GM21367 (cell line): Measurements from ENCODE around the gene FNDC3A.
"Not testable (repeated sequence)": the region's sequence is repeated elsewhere in the genome, so short reads cannot be mapped to it uniquely, and the experiment has no call there.

Experiments
- ATAC-seq: cut with Tn5 transposase; IDR thresholded peaks from one replicate; pipeline ENCODE4 v1.9.1; 2021; ENCODE audit not compliant: unreplicated experiment

Gene FNDC3A

DNA sequence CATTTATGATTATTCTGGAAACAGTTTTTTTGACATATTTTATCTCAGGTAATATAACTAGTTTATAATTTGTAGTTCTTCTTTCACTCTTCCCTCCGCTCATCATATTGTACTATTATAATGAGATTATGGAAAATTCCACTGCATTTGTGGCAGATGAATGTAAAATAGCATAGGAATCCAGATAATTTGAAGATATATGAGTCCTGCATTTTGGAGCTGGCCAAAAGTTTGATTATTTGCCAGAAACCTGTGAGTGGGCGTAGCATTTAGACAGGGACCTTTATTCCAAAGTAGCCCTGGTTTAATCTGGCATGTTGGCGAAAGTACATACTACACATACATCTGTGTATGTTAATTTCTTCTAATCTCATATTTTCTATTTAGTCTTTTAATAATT lies 65.2 kb downstream of the FNDC3A start:
- no peak for ATAC-seq

DNA sequence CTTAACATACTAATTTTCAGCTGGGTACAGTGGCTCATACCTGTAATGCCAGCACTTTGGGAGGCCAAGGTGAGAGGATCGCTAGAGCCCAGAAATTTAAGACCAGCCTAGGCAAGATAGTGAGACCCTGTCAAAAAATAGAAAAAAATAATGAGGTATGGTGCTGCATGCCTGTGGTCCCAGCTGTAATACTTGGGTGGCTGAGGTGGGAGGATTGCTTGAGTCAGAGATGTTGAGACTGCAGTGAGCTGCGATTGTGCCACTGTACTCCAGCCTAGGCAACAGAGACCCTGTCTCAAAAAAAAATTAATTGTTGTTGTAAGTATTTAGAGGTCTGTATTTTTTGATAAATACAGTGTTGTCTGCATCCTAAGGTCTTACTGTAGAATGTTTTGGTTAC lies 66.8 kb downstream of the FNDC3A start:
- ATAC-seq, result no peak

DNA sequence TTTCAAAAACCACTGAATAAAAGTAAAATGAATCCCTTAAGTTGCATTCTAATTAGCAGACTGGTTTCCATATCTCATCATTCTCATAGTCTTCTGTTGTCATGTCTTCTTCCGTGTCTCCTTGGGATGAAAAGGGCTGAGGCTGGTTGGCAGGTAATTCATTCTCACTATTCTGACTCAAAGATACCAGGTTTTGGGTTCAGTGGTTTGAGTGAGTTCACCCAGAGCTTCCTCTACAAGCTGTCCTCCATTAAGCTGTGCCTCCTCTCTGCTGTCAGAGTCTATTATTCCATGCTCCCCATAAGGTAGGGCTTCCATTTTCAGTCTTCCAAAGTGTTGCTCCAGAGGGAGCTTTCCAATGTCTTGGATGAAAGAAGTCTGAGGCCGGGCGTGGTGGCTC lies 68.3 kb downstream of the FNDC3A start:
- ATAC-seq, result no peak

DNA sequence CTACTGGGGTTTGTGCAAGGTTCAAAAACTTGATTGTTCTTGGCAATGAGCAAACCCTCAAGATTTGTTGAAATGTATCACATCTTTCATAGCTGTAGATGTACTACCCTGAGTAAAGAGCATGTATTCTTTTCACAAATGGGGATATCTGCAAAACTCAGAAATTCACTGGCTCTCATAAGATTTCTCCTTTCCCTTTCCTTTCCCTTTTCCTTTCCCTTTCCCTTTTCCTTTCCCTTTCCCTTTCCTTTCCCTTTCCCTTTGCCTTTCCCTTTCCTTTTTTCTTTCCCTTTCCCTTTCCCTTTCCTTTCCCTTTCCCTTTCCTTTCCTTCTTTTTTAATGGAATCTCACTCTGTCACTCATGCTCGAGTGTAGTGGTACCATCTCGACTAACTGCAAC lies 69.1 kb downstream of the FNDC3A start:
- no peak for ATAC-seq

DNA sequence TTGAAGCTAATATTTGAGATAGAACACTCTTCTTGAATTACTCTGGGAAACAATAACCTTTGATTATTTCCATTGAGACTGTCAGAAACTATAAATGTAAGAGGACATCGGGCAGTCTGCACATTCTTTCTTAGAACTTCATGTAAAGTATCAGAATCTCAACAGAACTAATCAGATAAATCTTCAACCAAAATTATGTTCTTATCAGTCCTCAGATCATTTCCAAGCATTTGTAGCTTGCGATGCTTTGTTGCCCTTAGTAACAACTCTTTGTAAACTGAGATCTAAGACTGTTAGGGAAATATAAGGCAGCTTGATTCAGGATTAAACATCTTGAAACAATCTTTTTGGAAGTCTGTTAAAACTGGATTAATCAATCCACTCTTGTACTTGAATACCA lies 70.3 kb downstream of the FNDC3A start:
- ATAC-seq, result no peak

DNA sequence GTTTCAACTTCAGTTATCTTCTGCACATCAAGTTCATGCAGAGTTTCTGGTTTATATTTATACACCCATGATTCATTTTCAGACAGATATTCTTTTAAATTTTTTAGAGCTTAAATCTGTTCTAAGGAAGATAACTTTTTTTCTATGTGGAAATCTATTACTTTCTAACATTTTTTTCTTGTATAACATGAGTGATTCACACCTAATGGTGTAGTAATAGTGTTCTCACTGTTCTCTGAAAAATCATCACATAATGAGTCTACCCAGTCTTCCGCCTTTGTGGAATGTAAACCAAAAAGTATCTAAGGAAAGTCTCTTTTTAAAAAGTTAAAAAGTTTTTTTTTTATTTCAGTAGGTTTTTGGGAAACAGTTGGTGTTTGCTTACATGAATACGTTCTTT lies 70.8 kb downstream of the FNDC3A start:
- ATAC-seq, result no peak

DNA sequence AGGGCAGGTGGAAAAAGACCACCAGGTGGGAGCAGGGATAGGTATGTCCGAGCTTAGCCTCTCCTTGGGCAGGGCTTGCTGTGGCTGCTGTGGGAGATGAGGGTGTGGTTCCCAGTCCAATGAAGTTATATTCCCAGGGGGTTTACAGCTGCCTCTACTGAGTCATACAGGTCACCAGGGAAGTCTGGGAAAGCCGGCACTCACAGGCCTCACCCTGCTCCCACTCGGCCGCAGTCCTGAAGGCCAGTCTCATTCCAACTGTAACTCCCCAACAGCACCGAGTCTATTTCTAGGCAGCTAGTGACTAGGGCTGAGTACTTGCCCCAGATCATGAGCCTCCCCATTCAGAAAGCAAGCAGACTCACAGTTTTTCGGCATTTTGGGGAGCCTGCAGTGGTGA lies 77.1 kb downstream of the FNDC3A start:
- ATAC-seq, result no peak

DNA sequence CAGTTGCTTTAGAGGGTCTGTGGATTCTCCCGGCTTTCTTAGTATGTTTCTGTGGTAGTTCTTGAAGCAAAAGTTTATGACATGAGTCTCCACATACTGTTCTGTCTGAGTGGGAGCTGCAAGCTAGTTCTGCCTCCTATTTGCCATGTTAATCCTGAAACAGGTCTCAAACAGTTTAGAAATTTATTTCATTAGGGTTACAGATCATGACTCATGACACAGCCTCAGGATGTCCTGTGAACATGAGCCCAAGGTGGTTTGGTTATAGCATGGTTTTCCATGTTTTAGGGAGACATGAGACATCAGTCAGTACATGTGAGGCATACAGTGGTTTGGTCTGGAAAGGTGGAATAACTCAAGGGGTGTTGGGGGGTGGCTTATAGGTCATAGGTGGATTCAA lies 77.5 kb downstream of the FNDC3A start:
- no peak for ATAC-seq

DNA sequence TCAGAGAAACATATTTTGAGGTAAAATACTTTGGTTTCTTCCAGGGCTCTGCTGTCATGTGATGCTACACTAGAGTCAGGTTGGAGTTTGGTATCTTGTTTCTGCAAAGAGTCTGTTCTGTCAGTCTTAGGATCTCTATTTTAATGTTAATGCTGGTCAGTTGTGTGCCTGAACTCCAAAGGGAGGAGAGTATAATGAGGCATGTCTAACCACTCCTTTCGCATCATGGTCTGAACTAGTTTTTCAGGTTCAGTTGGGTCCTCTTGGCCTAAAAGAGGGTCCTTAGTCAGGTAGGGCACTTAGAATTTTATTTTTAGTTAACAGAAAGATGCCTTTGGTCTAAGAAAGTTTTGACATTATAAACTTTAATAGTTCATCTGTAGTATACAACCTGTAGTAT lies 78.2 kb downstream of the FNDC3A start:
- ATAC-seq, result no peak

DNA sequence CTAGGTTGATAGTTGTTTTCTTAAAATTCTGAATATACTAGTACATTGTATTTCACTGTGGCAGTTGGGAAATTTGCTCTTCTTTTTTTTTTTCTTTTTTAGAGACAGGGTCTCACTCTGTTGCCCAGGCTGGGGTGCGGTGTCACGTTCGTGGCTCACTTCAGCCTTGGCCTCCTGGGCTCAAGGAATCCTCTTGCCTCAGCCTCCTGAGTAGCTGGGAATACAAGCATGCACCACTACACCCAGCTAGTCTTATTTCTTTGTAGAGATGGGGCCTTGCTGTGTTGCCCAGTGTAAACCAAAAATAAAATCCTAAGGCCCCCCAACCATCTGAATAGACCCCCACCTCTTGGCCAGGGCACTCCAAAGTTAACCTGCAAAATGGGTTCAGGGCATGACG lies 79.3 kb downstream of the FNDC3A start:
- no peak for ATAC-seq

DNA sequence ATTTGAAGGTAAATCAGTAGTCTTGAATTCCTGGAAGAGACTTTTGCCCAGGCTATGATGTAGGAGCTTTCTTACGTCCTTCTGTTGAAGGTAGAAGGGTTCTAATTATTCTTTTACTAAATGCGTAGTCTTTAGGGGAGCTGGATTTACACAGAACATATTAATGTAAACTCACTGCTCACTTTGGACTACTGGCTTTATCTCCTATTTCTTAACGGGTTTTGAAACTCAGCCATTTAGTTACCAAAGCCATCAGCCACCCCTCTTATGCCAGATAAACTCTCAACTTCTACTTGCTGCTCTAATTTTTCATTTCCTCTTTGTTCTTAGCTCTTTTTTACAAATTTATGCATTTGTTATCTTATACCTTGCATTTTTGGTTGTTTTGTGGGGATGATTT lies 81.5 kb downstream of the FNDC3A start:
- no peak for ATAC-seq

DNA sequence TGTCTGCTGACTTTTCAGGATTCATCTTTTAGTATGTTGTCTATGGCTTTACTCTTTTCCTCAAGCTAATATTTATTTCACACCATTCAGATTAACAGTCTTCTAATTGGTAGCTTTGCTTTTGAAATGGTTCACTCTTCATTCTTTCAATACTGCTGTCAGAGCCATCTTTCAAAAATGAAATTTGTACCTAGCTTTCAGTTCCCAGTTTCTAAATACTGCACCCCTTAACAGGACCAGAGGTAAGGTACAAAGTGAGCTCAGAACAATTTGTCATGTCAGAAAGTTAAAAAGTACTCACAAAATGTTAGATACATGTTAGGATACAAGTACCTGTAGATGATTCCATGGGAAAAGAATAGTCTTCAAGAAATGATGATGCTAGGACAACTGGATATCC lies 83.0 kb downstream of the FNDC3A start:
- no peak for ATAC-seq

DNA sequence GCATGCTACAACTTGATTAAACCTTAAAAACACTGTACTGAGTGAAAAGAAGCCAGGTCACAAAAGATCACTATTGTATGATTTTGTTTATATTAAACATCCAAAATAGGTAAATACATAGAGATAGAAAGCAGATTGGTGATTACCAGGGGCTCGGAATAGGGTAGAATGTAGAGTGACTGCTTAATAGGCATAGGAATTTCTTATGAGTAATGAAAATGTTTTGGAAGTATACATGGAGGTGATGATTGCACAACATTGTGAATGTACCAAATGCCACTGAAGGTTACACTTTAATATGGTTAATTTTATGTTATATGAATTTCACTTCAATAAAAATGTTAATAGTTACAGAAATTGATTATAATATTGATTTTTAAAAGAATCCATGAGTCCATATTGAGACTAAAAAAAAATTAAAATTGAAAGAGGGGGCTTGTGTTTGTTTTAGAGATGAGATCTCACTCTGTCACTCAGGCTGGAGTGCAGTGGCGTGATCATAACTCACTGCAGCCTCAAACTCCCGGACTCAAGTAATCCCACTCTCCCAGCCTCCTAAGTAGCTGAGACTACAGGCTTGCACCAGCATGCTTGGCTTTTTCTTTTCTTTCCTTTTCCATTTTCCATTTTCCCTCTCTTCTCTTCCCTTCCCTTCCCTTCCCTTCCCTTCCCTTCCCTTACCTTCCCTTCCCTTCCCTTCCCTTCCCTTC lies 85.1 kb downstream of the FNDC3A start:
- no peak for ATAC-seq

DNA sequence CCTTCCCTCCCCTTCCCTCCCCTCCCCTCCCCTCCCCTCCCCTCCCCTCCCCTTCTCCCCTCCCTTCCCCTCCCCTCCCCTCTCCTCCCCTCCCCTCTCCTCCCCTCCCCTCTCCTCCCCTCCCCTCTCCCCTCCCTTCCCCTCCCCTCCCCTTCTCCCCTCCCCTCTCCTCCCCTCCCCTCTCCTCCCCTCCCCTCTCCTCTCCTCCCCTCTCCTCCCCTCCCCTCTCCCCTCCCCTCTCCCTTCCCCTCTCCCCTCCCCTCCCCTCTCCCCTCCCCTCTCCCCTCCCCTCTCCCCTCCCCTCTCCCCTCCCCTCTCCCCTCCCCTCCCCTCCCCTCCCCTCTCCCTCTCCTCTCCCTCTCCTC lies 85.7 kb downstream of the FNDC3A start:
- not testable (repeated sequence) for ATAC-seq

DNA sequence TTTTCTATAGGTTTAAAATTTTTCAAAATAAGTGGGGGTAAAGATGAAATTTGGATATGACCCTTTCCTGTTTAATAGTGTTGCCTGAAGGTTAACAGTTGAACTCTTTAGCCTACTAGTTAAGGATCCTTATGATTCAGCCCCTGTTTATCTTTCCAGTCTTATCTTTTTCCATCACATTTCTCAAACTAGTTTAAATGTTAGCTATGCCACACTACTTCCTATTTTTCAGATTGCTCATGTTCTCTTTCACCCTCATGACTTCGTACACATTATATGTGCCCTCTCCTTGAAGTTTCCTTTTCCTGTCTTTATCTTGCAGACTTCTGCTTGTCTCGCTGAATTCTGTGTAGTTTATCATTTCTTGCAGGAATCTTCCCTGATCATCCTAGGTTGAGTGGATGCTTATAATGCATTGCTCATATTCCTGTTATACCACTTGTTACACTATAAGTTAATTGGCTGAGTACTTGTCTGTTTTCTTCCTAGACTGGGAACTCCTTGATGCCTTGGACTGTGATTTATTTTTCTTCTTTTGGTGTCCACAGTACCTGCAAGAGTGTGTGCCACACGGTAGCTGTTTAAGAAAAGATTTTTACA lies 86.7 kb downstream of the FNDC3A start:
- ATAC-seq, result no peak

DNA sequence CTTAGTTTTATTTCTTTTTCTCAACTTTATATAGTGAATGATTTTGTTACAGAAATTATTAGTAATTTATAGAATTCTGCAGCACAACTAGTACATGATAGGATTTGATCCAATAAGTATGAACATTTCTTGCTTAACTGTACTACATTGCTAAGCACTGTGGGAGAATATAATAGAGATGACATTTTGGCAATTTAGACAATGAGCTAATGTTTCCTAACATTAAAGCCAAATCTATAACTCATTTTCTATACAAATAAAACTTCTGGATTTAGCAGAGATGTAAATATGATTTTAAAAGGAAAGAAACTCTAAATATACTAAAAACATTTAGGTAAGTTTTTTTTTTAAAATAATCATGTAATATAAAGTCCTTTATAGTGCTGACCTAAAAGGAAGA lies 87.3 kb downstream of the FNDC3A start:
- no peak for ATAC-seq

DNA sequence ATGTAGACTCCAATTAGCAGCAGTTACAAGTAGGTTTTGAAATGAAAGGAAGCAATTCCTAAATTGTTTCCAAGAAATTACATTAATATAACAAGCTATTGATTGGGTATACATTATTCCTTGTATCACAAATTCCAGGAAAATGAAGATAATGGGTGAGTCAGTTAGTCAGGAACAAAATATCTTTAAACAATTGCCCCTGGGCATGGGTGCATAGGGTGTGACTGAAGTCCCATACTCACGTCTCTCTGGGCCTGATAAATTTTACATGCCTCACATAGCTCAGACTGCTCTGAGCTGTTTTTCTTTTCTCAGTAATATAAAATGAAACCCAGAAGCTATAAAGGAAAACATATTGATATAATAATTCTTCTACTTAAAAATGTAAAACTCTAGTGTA lies 87.8 kb downstream of the FNDC3A start:
- ATAC-seq, result no peak

DNA sequence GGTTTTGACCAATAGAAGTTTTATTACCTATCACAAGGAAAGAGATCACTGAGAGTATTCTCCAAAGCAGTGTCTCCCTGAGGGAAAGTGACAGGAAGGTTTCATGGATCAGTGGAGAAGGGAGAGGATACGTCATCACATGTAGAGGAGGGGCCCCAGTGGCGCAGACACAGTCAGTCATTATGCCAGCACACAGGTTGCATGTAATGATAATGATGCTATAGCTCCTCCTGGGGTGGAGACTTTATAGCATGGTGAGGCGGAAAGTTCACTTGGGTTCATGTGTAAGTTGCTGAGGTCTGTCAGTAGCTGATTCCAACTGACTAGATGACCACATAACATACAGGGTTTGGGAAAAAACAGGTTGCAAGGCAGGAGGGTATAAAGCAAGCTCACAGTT lies 88.8 kb downstream of the FNDC3A start:
- ATAC-seq, result no peak

DNA sequence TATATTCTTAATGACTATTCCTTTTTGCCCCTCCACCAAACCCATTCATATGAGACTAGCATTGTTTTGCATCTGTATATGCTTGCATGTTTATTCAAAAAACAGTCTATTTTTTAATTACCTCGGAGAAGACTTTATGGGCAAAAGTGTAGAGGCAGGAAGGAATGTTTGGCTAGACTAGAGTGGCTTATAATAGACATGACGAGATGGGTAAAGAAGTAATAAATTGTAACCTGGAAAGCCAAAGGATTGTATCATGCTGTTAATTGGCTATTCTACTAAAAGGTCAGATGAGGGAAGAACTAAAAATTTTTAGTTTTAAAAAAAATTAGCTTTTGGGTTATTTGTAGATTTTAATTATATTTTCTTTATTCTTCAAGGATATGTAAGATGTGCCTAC lies 91.1 kb downstream of the FNDC3A start:
- no peak for ATAC-seq

DNA sequence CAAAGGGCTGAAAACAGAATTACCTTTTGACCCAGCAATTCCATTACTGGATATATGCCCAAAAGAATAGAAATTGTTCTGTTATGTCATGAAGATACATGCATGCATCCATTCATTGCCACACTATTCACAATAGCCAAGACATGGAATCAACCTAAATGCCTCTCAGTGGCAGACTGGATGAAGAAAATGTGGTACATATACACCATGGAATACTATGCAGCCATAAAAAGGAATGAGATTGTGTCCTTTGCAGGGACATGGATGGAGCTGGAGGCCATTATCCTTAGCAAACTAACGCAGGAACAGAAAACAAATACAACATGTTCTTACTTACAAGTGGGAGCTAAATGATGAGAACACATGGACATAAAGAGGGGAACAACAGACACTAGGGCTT lies 92.8 kb downstream of the FNDC3A start:
- ATAC-seq, result not testable (repeated sequence)

DNA sequence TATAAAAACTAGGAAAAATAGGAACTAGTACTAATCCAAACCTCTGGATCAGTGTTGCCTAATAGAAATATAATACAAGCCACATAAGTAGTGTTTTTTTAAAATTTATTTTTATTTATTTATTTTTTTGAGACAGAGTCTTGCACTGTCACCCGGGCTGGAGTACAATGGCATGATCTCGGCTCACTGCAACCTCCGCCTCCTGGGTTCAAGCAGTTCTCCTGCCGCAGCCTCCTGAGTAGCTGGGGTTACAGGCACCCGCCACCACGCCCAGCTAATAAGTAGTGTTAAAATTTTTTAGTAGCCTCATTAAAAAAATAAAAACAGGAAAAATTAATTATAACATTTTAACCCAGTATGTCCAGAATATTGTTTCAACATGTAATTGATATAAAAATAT lies 94.3 kb downstream of the FNDC3A start:
- ATAC-seq, result not testable (repeated sequence)

DNA sequence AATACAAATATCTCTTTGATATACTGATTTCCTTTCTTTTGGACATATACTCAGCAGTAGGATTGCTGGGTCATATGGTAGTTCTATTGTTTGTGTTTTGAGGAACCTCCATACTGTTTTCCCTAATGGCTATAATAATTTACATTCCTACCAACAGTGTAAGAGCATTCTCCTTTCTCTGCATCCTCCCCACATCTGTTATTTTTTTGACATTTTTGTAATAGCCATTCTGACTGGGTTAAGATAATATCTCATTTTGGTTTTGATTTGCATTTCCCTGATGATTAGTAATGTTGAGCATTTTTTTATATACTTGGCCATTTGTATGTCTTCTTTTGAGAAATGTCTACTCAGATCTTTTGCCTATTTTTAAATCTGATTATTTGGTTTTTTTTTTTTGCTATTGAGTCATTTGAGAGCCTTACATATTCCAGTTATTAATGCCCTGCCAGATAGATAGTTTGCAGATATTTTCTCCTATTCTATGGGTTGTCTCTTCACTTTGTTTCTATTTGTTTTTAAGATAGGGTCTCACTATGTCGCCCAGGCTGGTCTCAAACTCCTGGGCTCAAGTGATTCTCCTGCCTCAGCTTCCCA lies 95.7 kb downstream of the FNDC3A start:
- ATAC-seq, result no peak
